HepG2 (cell line): ENCODE data around the gene CYP4F22. TPM values are rescaled to one million over a fixed set of nuclear protein-coding genes. Genes with fewer than 3 reads are reported as not detected.
A peak's percentile ranks its signal among the peaks of the same experiment; 100 is the strongest.

Source experiments
- AHR ChIP-seq: IDR thresholded peaks from 2 replicates; pipeline ENCODE4 v1.6.1; 2018; ENCODE audit warnings: missing genetic modification reagents, missing compliant biosample characterization
- KDM2A ChIP-seq: sonication (generic); formaldehyde crosslinking; IDR thresholded peaks from 2 replicates; pipeline ENCODE4 v1.4.0; 2020; ENCODE audit warnings: low read depth, missing genetic modification reagents, borderline replicate concordance
- PPARG ChIP-seq: conservative IDR thresholded peaks from 2 replicates; pipeline ENCODE4 v1.6.1; 2016; ENCODE audit warnings: missing biosample characterization, missing genetic modification reagents
- PRPF4 ChIP-seq: fragments of 200-400 bp; formaldehyde crosslinking; IDR thresholded peaks from 2 replicates; pipeline ENCODE4 v1.6.1; 2016; ENCODE audit warnings: low read length, low read depth; ENCODE audit not compliant: poor library complexity, severe bottlenecking
- RFX5 ChIP-seq: IDR thresholded peaks from 2 replicates; pipeline ENCODE4 v1.6.1; 2011; ENCODE audit warnings: low read depth, low read length, improper control_type of control experiment
- SNAI1 ChIP-seq: sonication (generic); formaldehyde crosslinking; IDR thresholded peaks from 2 replicates; pipeline ENCODE4 v1.5.0; 2020; ENCODE audit warnings: mild to moderate bottlenecking, missing genetic modification reagents, borderline replicate concordance
- TBX2 ChIP-seq: sonication (generic); formaldehyde crosslinking; IDR thresholded peaks from 2 replicates; pipeline ENCODE4 v1.5.0; 2020; ENCODE audit warnings: missing genetic modification reagents, mild to moderate bottlenecking, borderline replicate concordance
- TOE1 ChIP-seq: sonication (generic); formaldehyde crosslinking; IDR thresholded peaks from 2 replicates; pipeline ENCODE4 v1.4.0; 2020; ENCODE audit warnings: mild to moderate bottlenecking, missing genetic modification reagents
- YY1 ChIP-seq: IDR thresholded peaks from 2 replicates; pipeline ENCODE4 v1.6.1; 2011; ENCODE audit warnings: low read length, low read depth, moderate library complexity, mild to moderate bottlenecking; ENCODE audit not compliant: insufficient read depth, insufficient replicate concordance
- ZBTB7A ChIP-seq: sonication (generic); formaldehyde crosslinking; IDR thresholded peaks from 2 replicates; pipeline ENCODE4 v1.8.0; 2022; ENCODE audit warnings: mild to moderate bottlenecking, missing genetic modification reagents
- ZNF264 ChIP-seq: sonication (generic); formaldehyde crosslinking; IDR thresholded peaks from 2 replicates; pipeline ENCODE4 v1.4.0; 2020; ENCODE audit warnings: missing genetic modification reagents
- ZNF331 ChIP-seq: sonication (generic); formaldehyde crosslinking; IDR thresholded peaks from 2 replicates; pipeline ENCODE4 v1.4.0; 2020; ENCODE audit warnings: missing genetic modification reagents
- ZNF460 ChIP-seq: sonication (generic); formaldehyde crosslinking; IDR thresholded peaks from 2 replicates; pipeline ENCODE4 v1.5.1; 2020; ENCODE audit warnings: missing genetic modification reagents, mild to moderate bottlenecking, borderline replicate concordance
- ZNF562 ChIP-seq: sonication (generic); formaldehyde crosslinking; IDR thresholded peaks from 2 replicates; pipeline ENCODE4 v1.8.0; 2022; ENCODE audit warnings: missing genetic modification reagents, borderline replicate concordance
- ZNF563 ChIP-seq: sonication (generic); formaldehyde crosslinking; IDR thresholded peaks from 2 replicates; pipeline ENCODE4 v1.8.0; 2022; ENCODE audit warnings: mild to moderate bottlenecking, moderate library complexity, missing genetic modification reagents
- ZNF567 ChIP-seq: sonication (generic); formaldehyde crosslinking; IDR thresholded peaks from 2 replicates; pipeline ENCODE4 v1.8.1; 2023; ENCODE audit warnings: mild to moderate bottlenecking, missing genetic modification reagents, borderline replicate concordance
- ZNF615 ChIP-seq: sonication (generic); formaldehyde crosslinking; IDR thresholded peaks from 2 replicates; pipeline ENCODE4 v1.5.0; 2020; ENCODE audit warnings: mild to moderate bottlenecking, missing genetic modification reagents, borderline replicate concordance
- polyA plus RNA-seq, 8 experiments: library from polyadenylated mRNA; depleted of rRNA in 3 of 8; stranded (reverse) in 7 of 8; unstranded in 1 of 8; fragments of >200 nt; fragmentation: Illumina TruSeq in 4 of 8; extraction: Trizol in 4 of 8; gene quantifications; 2 replicates each; pipeline versions ENCODE4 v1.2.1 to v1.2.3, GENCODE V29; 2011 to 2016; ENCODE audit warnings: low read depth in 4 of 8, missing spikeins in 1 of 8, mixed read lengths in 1 of 8; ENCODE audit not compliant: insufficient read depth in 1 of 8
- total RNA-seq, 5 experiments: library from RNA; depleted of rRNA; stranded (reverse); fragments of >200 nt; fragmentation: Illumina TruSeq; extraction: Trizol; gene quantifications; 2 replicates each; pipeline ENCODE4 v1.2.3, GENCODE V29; 2016; ENCODE audit warnings: low read depth in 1 of 5
- TF ChIP-seq, protein P1 (sequence below): sonication (generic); formaldehyde crosslinking; IDR thresholded peaks from 2 replicates; pipeline ENCODE4 v1.4.0; 2020; ENCODE audit warnings: missing genetic modification reagents
- TF ChIP-seq, protein P2 (sequence below): sonication (generic); formaldehyde crosslinking; IDR thresholded peaks from 2 replicates; pipeline ENCODE4 v1.5.1; 2020; ENCODE audit warnings: mild to moderate bottlenecking, missing genetic modification reagents, moderate library complexity
- TF ChIP-seq, protein P3 (sequence below): IDR thresholded peaks from 2 replicates; pipeline ENCODE4 v1.6.1; 2016; ENCODE audit warnings: low read depth
- TF ChIP-seq, protein P4 (sequence below): sonication (generic); formaldehyde crosslinking; IDR thresholded peaks from 2 replicates; pipeline ENCODE4 v1.4.0; 2020; ENCODE audit warnings: mild to moderate bottlenecking, low read depth, missing genetic modification reagents

The CYP4F22 gene
- total and polyA plus RNA-seq, 2 of the 13 experiments (the other 11 are each of a cell fraction or from before 2014, with no cell fraction given): 0.05 TPM; not detected in 1

DNA sequence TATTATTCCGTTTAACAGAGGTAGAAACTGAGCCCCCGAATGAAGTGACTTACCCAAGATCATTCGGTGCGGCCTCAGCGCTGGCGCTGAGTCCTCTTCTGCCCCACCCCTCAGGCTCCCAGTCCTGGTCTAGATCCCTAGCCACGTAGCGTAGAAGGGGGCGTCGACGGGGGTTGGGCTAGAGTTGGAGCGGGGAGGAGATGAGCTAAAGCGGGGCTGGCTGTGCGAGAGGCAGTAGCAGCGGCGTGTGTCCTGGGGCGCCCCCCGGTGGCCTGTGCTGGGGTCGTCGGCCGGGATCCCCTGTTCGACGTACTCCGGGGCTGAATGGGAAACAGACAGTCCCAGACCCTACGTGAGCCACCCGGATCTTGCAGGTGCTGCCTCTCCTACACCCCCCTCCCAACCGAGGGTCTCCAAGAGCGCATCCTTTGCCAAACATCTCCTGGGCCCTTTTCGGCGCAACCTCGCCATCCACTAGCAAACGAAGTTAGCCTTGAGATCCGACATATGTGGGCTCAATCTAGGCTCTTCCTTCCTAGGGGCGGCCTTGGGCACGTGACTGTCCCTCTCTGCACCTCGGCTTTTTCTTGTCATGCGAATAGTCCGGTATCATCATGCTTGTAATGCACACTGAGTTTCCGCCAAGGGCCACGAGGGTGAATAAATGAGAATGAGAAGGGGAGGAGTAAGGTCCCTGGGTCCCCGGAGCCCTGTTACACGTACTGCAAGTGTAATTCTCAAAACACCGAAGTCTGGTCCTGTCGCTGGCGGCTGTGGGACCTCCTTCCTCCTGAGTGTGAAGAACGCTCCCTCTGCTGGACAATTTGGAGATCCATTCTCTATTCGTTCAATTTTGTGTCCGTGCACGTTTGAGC lies 47.7 kb downstream of the CYP4F22 start (continued):
- TF ChIP-seq YY1 (peak; percentile 47), KDM2A (CRISPR knock-in tag) (peak; percentile 31; the same call in 1 of the 2 replicates), AHR (peak; percentile 43; the same call in 1 of the 2 replicates), ZNF567 (CRISPR knock-in tag) (0 out of 2 replicates have a peak, but pooled peaks have one; percentile 70), PPARG (CRISPR knock-in tag) (0 out of 2 replicates have a peak, but pooled peaks have one; percentile 31), RFX5 (0 out of 2 replicates have a peak, but pooled peaks have one; percentile 27), TBX2 (CRISPR knock-in tag) (0 out of 2 replicates have a peak, but pooled peaks have one; percentile 19), SNAI1 (CRISPR knock-in tag) (0 out of 2 replicates have a peak, but pooled peaks have one; percentile 64), ZNF460 (CRISPR knock-in tag) (peak; percentile 57; the same call in 1 of the 2 replicates), ZNF563 (CRISPR knock-in tag) (peak; percentile 41; the same call in 1 of the 2 replicates), TOE1 (CRISPR knock-in tag) (no peak), ZNF615 (CRISPR knock-in tag) (no peak), PRPF4 (no peak), ZNF331 (peak; percentile 64), ZBTB7A (CRISPR knock-in tag) (peak; percentile 83), ZNF264 (CRISPR knock-in tag) (no peak), ZNF562 (no peak)
- TF ChIP-seq, protein P1, sequence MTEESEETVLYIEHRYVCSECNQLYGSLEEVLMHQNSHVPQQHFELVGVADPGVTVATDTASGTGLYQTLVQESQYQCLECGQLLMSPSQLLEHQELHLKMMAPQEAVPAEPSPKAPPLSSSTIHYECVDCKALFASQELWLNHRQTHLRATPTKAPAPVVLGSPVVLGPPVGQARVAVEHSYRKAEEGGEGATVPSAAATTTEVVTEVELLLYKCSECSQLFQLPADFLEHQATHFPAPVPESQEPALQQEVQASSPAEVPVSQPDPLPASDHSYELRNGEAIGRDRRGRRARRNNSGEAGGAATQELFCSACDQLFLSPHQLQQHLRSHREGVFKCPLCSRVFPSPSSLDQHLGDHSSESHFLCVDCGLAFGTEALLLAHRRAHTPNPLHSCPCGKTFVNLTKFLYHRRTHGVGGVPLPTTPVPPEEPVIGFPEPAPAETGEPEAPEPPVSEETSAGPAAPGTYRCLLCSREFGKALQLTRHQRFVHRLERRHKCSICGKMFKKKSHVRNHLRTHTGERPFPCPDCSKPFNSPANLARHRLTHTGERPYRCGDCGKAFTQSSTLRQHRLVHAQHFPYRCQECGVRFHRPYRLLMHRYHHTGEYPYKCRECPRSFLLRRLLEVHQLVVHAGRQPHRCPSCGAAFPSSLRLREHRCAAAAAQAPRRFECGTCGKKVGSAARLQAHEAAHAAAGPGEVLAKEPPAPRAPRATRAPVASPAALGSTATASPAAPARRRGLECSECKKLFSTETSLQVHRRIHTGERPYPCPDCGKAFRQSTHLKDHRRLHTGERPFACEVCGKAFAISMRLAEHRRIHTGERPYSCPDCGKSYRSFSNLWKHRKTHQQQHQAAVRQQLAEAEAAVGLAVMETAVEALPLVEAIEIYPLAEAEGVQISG (CRISPR knock-in tag): peak; percentile 60
- TF ChIP-seq, protein P2, sequence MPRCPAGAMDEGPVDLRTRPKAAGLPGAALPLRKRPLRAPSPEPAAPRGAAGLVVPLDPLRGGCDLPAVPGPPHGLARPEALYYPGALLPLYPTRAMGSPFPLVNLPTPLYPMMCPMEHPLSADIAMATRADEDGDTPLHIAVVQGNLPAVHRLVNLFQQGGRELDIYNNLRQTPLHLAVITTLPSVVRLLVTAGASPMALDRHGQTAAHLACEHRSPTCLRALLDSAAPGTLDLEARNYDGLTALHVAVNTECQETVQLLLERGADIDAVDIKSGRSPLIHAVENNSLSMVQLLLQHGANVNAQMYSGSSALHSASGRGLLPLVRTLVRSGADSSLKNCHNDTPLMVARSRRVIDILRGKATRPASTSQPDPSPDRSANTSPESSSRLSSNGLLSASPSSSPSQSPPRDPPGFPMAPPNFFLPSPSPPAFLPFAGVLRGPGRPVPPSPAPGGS: 0 out of 2 replicates have a peak, but pooled peaks have one; percentile 40
- TF ChIP-seq, protein P3, sequence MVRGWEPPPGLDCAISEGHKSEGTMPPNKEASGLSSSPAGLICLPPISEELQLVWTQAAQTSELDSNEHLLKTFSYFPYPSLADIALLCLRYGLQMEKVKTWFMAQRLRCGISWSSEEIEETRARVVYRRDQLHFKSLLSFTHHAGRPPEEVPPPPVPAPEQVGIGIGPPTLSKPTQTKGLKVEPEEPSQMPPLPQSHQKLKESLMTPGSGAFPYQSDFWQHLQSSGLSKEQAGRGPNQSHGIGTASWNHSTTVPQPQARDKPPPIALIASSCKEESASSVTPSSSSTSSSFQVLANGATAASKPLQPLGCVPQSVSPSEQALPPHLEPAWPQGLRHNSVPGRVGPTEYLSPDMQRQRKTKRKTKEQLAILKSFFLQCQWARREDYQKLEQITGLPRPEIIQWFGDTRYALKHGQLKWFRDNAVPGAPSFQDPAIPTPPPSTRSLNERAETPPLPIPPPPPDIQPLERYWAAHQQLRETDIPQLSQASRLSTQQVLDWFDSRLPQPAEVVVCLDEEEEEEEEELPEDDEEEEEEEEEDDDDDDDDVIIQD (CRISPR knock-in tag): 0 out of 2 replicates have a peak, but pooled peaks have one; percentile 19
- TF ChIP-seq, protein P4, sequence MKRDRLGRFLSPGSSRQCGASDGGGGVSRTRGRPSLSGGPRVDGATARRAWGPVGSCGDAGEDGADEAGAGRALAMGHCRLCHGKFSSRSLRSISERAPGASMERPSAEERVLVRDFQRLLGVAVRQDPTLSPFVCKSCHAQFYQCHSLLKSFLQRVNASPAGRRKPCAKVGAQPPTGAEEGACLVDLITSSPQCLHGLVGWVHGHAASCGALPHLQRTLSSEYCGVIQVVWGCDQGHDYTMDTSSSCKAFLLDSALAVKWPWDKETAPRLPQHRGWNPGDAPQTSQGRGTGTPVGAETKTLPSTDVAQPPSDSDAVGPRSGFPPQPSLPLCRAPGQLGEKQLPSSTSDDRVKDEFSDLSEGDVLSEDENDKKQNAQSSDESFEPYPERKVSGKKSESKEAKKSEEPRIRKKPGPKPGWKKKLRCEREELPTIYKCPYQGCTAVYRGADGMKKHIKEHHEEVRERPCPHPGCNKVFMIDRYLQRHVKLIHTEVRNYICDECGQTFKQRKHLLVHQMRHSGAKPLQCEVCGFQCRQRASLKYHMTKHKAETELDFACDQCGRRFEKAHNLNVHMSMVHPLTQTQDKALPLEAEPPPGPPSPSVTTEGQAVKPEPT (CRISPR knock-in tag): no peak
